Osteoblast (primary cell): ENCODE measurements around the gene IRF4. TPM values are rescaled to one million over a fixed set of nuclear protein-coding genes. Genes with fewer than 3 reads are reported as not detected.
A peak's percentile ranks its signal among the peaks of the same experiment; 100 is the strongest.

Experiments
- DNase-seq: peaks from one replicate; pipeline ENCODE4 v3.0.0; 2011; ENCODE audit warnings: low spot score, mixed read lengths; ENCODE audit not compliant: insufficient read length; ENCODE audit errors: missing footprints
- H2AFZ ChIP-seq: 2 replicates; pipeline ENCODE4 v1.6.0; 2011; ENCODE audit warnings: mild to moderate bottlenecking, low read length
- H3K27ac ChIP-seq: 2 replicates; pipeline ENCODE4 v1.5.1; 2011; ENCODE audit warnings: mild to moderate bottlenecking, low read depth, low read length, moderate library complexity
- H3K27me3 ChIP-seq: 2 replicates; pipeline ENCODE4 v1.6.0; 2012; ENCODE audit warnings: mild to moderate bottlenecking, control low read depth, inconsistent platforms, low read length, moderate library complexity; ENCODE audit not compliant: insufficient read depth
- H3K36me3 ChIP-seq: 2 replicates; pipeline ENCODE4 v1.5.1; 2011; ENCODE audit warnings: mild to moderate bottlenecking, low read length, control low read depth, moderate library complexity; ENCODE audit not compliant: insufficient read depth
- H3K4me1 ChIP-seq: 2 replicates; pipeline ENCODE4 v1.5.1; 2011; ENCODE audit warnings: mild to moderate bottlenecking, low read length, control low read depth, moderate library complexity; ENCODE audit not compliant: insufficient read depth
- H3K4me2 ChIP-seq: 2 replicates; pipeline ENCODE4 v1.6.0; 2011; ENCODE audit warnings: mild to moderate bottlenecking, low read length; ENCODE audit not compliant: insufficient read depth
- H3K4me3 ChIP-seq: fragments of 200-600 bp; sonication (generic); 3 replicates; pipeline ENCODE4 v1.5.1; 2012; ENCODE audit warnings: mild to moderate bottlenecking, low read length, inconsistent platforms; ENCODE audit not compliant: insufficient read depth
- H3K79me2 ChIP-seq: 2 replicates; pipeline ENCODE4 v1.6.0; 2012; ENCODE audit warnings: mild to moderate bottlenecking, low read length, control low read depth, inconsistent platforms; ENCODE audit not compliant: insufficient read depth
- H3K9me3 ChIP-seq: 2 replicates; pipeline ENCODE4 v1.5.1; 2011; ENCODE audit warnings: low read depth, low read length, control low read depth
- H4K20me1 ChIP-seq: 2 replicates; pipeline ENCODE4 v1.6.0; 2012; ENCODE audit warnings: mild to moderate bottlenecking, low read length, control low read depth; ENCODE audit not compliant: insufficient read depth
- total RNA-seq: library from RNA; depleted of rRNA; stranded (reverse); fragments of >200 nt; gene quantifications from 2 replicates; pipeline ENCODE4 v1.2.3, GENCODE V29; 2012
- TF ChIP-seq, protein P1 (sequence below): IDR thresholded peaks from 2 replicates; pipeline ENCODE4 v1.5.1; 2011; ENCODE audit warnings: mild to moderate bottlenecking, low read depth, low read length, moderate library complexity; ENCODE audit errors: extremely low read depth

IRF4 gene
- total RNA-seq, 1 donor = under 0.01 TPM

DNA sequence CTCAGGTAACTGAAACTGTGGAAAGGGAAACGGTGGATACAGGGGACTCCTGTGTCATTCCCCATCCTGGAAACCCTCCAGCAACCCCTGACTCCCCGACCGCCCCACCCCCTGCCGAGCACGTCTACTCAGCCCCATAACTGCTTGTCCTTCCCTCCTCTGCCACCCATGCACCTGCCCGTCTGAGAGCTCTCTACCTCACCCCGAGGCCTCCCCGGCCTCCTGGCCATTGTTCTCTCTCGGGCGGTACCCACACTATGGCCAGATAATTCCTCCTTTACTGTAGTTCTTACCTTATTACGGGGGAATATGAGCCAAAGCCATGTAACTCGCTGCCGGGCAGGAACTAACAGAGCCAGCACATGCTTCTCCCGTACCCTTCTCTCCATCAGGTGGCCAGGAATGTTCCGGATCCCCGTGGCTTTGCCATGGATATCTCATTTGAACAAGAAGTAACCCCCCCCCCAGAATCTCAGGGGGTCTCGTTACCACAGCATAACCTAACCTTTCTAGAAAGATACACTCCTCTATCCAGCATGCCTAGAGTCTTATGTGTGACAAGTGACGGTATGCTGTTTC, 4.8 kb upstream of the IRF4 start:
- H3K4me1 ChIP-seq = peaks cover 3% of the 10 kb centered on the region
- H3K36me3 ChIP-seq = no peaks in the 10 kb centered on the region
- H2AFZ ChIP-seq = no peak overlapping the region
- peak; percentile 6 for DNase-seq
- no peaks in the 10 kb centered on the region for H3K79me2 ChIP-seq
- H4K20me1 ChIP-seq = no peaks in the 10 kb centered on the region
- H3K27me3 ChIP-seq = peaks cover 42% of the 10 kb centered on the region
- H3K4me3 ChIP-seq = no peak overlapping the region
- TF ChIP-seq, protein P1, sequence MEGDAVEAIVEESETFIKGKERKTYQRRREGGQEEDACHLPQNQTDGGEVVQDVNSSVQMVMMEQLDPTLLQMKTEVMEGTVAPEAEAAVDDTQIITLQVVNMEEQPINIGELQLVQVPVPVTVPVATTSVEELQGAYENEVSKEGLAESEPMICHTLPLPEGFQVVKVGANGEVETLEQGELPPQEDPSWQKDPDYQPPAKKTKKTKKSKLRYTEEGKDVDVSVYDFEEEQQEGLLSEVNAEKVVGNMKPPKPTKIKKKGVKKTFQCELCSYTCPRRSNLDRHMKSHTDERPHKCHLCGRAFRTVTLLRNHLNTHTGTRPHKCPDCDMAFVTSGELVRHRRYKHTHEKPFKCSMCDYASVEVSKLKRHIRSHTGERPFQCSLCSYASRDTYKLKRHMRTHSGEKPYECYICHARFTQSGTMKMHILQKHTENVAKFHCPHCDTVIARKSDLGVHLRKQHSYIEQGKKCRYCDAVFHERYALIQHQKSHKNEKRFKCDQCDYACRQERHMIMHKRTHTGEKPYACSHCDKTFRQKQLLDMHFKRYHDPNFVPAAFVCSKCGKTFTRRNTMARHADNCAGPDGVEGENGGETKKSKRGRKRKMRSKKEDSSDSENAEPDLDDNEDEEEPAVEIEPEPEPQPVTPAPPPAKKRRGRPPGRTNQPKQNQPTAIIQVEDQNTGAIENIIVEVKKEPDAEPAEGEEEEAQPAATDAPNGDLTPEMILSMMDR = no peak
- no peaks in the 10 kb centered on the region for H3K9me3 ChIP-seq
- no peak overlapping the region for H3K27ac ChIP-seq
- H3K4me2 ChIP-seq = no peak overlapping the region

DNA sequence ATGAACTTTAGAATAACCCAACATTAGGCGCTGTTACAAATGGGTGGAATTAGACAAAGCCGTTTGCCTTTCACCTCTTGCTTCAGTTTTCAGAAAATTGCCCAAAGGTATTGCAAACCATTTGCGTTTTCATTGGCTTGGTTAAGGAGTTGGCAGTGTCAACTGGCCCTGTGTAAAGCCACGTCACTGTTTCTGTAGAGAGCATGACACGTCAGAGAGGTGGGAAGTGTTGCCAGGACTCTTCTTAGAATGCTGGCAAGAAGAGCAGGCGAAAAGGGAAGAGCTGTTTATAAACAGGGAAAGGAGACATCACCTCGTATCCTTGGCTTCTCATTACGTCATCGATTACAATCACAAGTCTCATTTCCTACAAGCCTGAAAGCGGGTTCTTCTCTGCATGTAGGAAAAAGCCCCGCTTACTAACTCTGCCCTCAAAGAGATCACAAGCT, 4.2 kb upstream of the IRF4 start:
- no peaks in the 10 kb centered on the region for H3K79me2 ChIP-seq
- DNase-seq = peak; percentile 82
- H3K27me3 ChIP-seq = peaks cover 45% of the 10 kb centered on the region
- no peak overlapping the region for H3K4me3 ChIP-seq
- H3K4me2 ChIP-seq = no peak overlapping the region
- no peak overlapping the region for H2AFZ ChIP-seq
- H3K36me3 ChIP-seq = no peaks in the 10 kb centered on the region
- no peak overlapping the region for H3K27ac ChIP-seq
- no peaks in the 10 kb centered on the region for H3K9me3 ChIP-seq
- TF ChIP-seq, protein P1 = no peak
- peaks cover 3% of the 10 kb centered on the region for H3K4me1 ChIP-seq
- no peaks in the 10 kb centered on the region for H4K20me1 ChIP-seq

DNA sequence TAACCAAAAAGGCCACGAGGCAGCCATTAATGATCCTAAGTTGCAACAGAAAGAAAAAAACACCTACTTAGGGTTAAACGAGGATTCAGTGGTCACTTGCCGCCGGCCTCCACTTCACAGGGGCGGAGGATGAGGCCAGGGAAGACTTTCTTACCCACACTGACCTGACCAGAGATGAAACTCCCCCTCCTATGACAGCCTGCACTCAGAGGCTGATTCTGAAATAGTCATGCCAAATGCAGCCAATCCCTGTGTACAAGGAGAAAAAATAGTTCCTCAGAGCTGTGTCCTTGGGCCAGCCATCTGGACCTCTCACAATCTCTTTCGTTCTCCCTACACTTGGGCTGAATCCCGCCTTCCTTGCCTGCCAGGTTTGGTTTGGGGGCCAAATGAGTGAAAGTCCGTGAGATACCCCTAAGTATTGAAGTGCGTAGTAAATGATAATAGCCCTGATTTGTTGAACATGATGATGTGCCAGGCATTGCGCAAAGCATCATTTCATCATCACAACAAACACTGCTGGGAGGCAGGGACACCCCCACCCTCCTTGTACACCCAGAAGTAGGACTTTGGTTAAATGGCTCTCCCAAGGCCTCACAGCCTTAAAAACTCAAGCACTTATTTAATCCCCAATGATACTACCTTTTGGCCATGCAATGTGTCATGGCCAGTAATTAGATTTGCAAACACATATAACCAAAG, 3.2 kb upstream of the IRF4 start:
- TF ChIP-seq, protein P1 = no peak

DNA sequence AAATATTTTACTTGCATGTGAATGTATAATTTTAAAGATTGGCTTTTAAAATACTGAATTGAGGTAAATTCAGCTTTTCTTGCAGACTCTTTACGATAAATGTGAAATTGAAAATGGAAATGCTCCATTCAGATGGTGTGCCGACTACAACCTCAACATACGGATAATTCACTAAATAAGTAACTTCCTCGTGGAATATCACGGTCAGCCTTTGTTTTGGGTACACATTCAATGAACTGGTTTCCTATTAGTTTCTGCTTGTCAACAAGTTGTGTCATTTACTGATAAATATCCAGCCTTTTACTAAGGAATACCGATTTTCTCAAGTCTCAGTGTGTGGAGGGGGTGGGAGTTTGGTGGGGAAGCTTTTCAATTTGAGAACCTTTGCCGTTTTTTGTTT, 2.4 kb upstream of the IRF4 start:
- Histone ChIP-seq H2AFZ (no peak overlapping the region), H3K27ac (no peak overlapping the region), H3K27me3 (peaks cover 58% of the 10 kb centered on the region), H3K4me3 (no peak overlapping the region), H3K9me3 (no peaks in the 10 kb centered on the region), H3K36me3 (no peaks in the 10 kb centered on the region), H3K79me2 (no peaks in the 10 kb centered on the region), H4K20me1 (no peaks in the 10 kb centered on the region), H3K4me1 (peaks cover 3% of the 10 kb centered on the region), H3K4me2 (no peak overlapping the region)
- peak; percentile 68 for DNase-seq
- TF ChIP-seq, protein P1 = no peak

More for the DNA sequence above, 3.2 kb upstream of the IRF4 start:
- Histone ChIP-seq H2AFZ (no peak overlapping the region), H3K27ac (no peak overlapping the region), H4K20me1 (no peaks in the 10 kb centered on the region), H3K36me3 (no peaks in the 10 kb centered on the region), H3K27me3 (peaks cover 51% of the 10 kb centered on the region), H3K9me3 (no peaks in the 10 kb centered on the region), H3K79me2 (no peaks in the 10 kb centered on the region), H3K4me2 (no peak overlapping the region), H3K4me1 (peaks cover 3% of the 10 kb centered on the region), H3K4me3 (no peak overlapping the region)
- peak; percentile 39 for DNase-seq
